Ascending aorta (tissue), 2 donors: ENCODE measurements around the gene USF1. TPM values are rescaled to one million over a fixed set of nuclear protein-coding genes. Genes with fewer than 3 reads are reported as not detected.
A peak's percentile ranks its signal among the peaks of the same experiment; 100 is the strongest.
"Not testable (repeated sequence)": the region's sequence is repeated elsewhere in the genome, so short reads cannot be mapped to it uniquely, and the experiment has no call there.

ENCODE experiments used
- DNase-seq, 2 donors: peaks; one replicate each; pipeline ENCODE4 v3.0.0-alpha.2; 2019; ENCODE audit warnings: low spot score in 2 of 2
- H3K27ac ChIP-seq, 2 donors: fragments of 200-600 bp; sonication (generic); one replicate each; pipeline ENCODE4 v1.5.1; 2016 to 2017; ENCODE audit warnings: mild to moderate bottlenecking in 1 of 2
- H3K27me3 ChIP-seq: fragments of 200-600 bp; sonication (generic); one replicate; pipeline ENCODE4 v1.5.1; 2017
- H3K36me3 ChIP-seq, 2 donors: fragments of 200-600 bp; sonication (generic); one replicate each; pipeline ENCODE4 v1.5.1; 2016
- H3K4me1 ChIP-seq, 2 donors: fragments of 200-600 bp; sonication (generic); one replicate each; pipeline ENCODE4 v1.5.1; 2016 to 2017; ENCODE audit warnings: mild to moderate bottlenecking in 1 of 2
- H3K4me3 ChIP-seq, 2 donors: fragments of 200-600 bp; sonication (generic); one replicate each; pipeline ENCODE4 v1.5.1; 2016 to 2017; ENCODE audit warnings: mild to moderate bottlenecking in 1 of 2
- H3K9me3 ChIP-seq, 2 donors: fragments of 200-600 bp; sonication (generic); one replicate each; pipeline ENCODE4 v1.5.1; 2016
- intact Hi-C: fragments of 100-400 bp; cut with DNase I; formaldehyde crosslinking; loops from one replicate; pipeline ENCODE4 v1.15.1; 2023
- total RNA-seq: library from RNA; depleted of rRNA; stranded (reverse); fragments of >200 nt; gene quantifications from one replicate; pipeline ENCODE4 v1.1.0, GENCODE V29; 2016
- TF ChIP-seq, protein P1 (sequence below), 3 experiments: fragments of 200-600 bp in 2 of 3; fragments of 450-650 bp in 1 of 3; sonication (generic) in 2 of 3; IDR thresholded peaks; one replicate each; pipeline ENCODE4 v1.5.1; 2016 to 2019; ENCODE audit warnings: antibody characterized with exemption in 3 of 3, mild to moderate bottlenecking in 1 of 3, moderate library complexity in 1 of 3

Gene USF1
- total RNA-seq, 1 donor from 2014 or later: 68.5 TPM

DNA sequence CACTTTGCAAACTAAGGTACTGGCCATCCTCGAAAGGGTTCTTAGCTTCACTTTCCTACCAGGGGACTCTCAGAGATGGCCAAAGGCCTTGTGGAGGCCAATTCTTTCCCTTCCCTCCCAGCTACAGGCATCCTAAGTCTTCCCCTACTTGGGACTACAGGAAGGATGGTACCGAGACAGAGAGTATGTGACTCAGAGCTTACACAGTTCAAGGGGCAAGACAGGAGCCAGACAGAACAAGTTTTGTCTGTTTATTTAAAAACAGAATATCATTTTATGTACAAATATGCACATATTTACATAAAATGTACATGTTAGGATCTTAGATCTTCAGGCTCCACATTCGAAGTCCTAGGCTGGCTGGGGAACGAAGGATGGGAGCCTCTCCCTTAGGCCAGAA is 25.0 kb upstream of the USF1 start:
- no peaks in the 10 kb centered on the region for H3K27me3 ChIP-seq
- H3K36me3 ChIP-seq: no peaks in the 10 kb centered on the region
- H3K9me3 ChIP-seq: no peaks in the 10 kb centered on the region
- H3K4me1 ChIP-seq: no peaks in the 10 kb centered on the region
- TF ChIP-seq, protein P1, sequence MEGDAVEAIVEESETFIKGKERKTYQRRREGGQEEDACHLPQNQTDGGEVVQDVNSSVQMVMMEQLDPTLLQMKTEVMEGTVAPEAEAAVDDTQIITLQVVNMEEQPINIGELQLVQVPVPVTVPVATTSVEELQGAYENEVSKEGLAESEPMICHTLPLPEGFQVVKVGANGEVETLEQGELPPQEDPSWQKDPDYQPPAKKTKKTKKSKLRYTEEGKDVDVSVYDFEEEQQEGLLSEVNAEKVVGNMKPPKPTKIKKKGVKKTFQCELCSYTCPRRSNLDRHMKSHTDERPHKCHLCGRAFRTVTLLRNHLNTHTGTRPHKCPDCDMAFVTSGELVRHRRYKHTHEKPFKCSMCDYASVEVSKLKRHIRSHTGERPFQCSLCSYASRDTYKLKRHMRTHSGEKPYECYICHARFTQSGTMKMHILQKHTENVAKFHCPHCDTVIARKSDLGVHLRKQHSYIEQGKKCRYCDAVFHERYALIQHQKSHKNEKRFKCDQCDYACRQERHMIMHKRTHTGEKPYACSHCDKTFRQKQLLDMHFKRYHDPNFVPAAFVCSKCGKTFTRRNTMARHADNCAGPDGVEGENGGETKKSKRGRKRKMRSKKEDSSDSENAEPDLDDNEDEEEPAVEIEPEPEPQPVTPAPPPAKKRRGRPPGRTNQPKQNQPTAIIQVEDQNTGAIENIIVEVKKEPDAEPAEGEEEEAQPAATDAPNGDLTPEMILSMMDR (IDR thresholded peaks at IDR 0.05): no peak
- intact Hi-C loops: no loop called here
- DNase-seq: no peak
- H3K27ac ChIP-seq: no peak overlapping the region
- no peak overlapping the region for H3K4me3 ChIP-seq

DNA sequence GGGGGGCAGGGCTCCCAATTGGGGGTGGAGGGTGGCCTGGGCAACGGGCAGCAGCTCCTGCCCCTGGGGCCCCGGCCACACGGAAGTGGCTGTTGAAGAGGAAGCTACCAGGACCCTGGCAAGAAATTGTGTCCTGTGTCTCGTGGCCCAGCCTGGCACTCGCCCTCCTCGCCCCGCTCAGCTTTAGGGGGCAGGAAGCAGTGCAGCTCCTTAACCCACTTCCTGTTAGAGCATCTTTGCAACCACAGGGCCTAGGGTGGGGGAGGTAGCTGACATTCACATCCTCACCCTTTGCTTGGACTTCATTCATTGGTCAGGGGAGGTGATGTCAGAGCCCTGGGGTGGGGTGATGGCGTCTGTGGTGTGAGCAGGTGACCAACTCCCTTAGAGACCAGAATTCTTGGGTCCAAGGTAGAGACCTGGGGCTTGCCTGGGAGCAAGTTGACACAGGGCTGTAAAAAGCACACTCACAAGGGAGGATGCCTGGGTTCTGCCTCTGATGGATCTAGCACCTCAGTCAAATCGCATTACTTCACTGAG is 24.0 kb upstream of the USF1 start, which contains the start of gene ARHGAP30:
TSS of gene ARHGAP30 (minus strand) at position 161 of the 540 bp plus-strand sequence. CDS start 267 bp downstream, outside the sequence.
- Histone ChIP-seq H3K27ac (peak within 1 kb of the TSS; percentile 11 to 61), H3K4me1 (no peaks in the 10 kb centered on the region), H3K9me3 (no peaks in the 10 kb centered on the region), H3K27me3 (no peaks in the 10 kb centered on the region), H3K4me3 (peak within 1 kb of the TSS in 1 of 2 donors; percentile 50), H3K36me3 (no peaks in the 10 kb centered on the region)
- intact Hi-C loops: no loop called here
- peak; percentile 68 to 83 for DNase-seq
- TF ChIP-seq, protein P1 (IDR thresholded peaks at IDR 0.05): no peak

DNA sequence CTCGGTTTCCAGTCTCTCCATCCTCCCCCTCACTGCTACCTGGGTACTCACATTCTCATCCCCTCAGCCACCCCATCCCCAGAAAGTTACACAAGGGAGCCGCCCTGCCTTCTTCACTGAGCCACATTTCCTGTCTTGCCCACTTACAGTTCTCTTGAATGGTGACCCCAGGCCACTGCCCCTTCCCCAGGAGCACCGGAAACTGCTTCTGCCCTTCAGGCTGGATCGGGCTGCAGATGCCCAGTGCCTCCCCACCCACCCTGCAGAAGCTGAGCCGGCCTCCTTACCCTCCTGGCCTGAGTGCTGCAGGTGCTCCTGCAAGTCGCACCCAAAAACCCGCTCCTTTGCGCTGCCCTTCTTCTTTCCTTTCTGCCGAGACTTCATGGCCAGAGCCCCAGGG is 23.5 kb upstream of the USF1 start:
- Histone ChIP-seq H3K27me3 (no peaks in the 10 kb centered on the region), H3K36me3 (no peaks in the 10 kb centered on the region), H3K27ac (peak overlapping the region in 1 of 2 donors; percentile 61), H3K4me3 (peak overlapping the region in 1 of 2 donors; percentile 50), H3K9me3 (no peaks in the 10 kb centered on the region), H3K4me1 (no peaks in the 10 kb centered on the region)
- TF ChIP-seq, protein P1 (IDR thresholded peaks at IDR 0.05): no peak
- intact Hi-C loops: no loop called here
- no peak for DNase-seq

DNA sequence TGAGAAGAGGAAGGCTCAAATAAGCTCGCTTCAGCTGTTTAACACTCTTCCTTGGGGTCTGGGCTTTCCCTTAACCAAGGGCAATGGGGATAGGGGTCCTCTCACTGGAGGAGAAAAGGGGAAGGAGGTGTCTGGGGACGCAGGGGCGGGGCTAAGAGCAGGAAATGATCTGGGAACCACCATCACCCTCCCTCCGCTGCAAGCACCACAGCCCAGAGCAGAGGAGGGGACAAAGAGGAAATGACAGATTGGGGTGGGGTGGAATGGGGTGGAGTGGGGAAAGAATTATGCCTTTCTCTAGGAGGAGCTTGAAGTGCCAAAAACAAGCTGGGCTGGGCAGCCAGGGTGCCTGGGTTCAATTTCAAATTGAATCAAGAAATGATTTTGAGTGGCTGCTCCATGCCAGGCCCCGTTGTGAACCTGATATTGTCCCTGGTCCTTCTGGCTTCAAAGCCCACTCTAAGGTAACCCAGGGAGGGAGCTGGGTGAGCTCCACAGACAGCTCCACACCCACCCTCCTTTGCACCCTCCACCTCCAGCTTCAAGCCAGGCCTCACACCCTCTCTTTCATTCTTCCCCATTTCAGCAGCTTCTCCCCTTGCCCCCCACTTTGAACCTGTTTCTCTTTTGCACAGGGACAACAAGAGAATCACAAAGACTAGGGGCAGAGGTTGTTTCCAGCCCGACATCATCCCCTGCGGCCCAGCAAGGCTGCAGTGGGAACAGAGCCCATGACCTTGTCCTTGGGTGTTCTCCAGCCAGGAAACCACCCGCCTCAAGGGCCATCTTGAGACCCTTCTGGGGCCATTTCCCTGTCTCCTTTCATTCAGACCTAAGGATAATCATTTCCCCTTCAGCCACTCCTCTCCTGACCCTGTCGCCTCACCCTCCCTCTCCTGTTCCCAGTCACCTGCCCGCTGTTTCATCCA is 22.8 kb upstream of the USF1 start:
- no peaks in the 10 kb centered on the region for H3K36me3 ChIP-seq
- peak overlapping the region in 1 of 2 donors; percentile 50 for H3K4me3 ChIP-seq
- H3K9me3 ChIP-seq: no peaks in the 10 kb centered on the region
- H3K27ac ChIP-seq: peak overlapping the region; percentile 11 to 61
- DNase-seq: peak; percentile 58 to 76
- intact Hi-C loops: no loop called here
- TF ChIP-seq, protein P1 (IDR thresholded peaks at IDR 0.05): no peak
- H3K4me1 ChIP-seq: no peaks in the 10 kb centered on the region
- H3K27me3 ChIP-seq: no peaks in the 10 kb centered on the region

DNA sequence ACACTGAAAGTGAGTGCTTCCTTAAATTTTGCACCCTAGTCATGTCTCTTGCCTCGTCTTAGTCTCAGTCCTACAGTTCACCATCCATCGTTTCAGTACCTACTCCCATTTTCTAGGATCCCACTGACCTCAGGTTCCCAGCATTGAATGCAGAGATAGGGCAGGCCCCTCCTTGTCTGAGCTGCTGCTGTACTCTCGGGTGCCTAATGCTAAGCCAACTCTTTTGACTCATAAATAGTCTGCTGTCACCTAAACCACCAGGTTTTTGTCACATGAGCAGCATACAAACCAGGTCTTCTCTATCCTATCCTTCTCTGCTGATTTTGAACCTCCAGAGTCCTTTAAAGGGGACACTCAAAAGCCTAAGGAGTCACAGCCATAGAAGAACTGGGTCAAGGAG is 20.9 kb upstream of the USF1 start:
- H3K36me3 ChIP-seq: no peaks in the 10 kb centered on the region
- intact Hi-C loops: no loop called here
- TF ChIP-seq, protein P1 (IDR thresholded peaks at IDR 0.05): no peak
- H3K27ac ChIP-seq: no peak overlapping the region
- DNase-seq: no peak
- no peak overlapping the region for H3K4me3 ChIP-seq
- H3K9me3 ChIP-seq: no peaks in the 10 kb centered on the region
- H3K27me3 ChIP-seq: no peaks in the 10 kb centered on the region
- no peaks in the 10 kb centered on the region for H3K4me1 ChIP-seq

DNA sequence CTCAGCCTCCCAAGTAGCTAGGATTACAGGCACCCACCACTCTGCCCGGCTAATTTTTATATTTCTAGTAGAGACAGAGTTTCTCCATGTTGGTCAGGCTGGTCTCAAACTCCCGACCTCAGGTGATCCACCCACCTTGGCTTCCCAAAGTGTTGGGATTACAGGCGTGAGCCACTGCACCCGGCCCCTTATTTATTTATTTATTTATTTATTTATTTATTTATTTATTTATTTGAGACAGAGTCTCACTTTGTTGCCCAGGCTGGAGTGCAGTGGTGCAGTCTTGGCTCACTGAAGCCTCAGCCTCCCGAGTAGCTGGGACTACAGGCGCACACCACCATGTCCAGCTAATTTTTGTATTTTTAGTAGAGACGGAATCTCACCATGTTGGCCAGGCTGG is 19.9 kb upstream of the USF1 start:
- H3K4me3 ChIP-seq, H3K4me1 ChIP-seq, H3K36me3 ChIP-seq, H3K27ac ChIP-seq, DNase-seq, H3K27me3 ChIP-seq, intact Hi-C loops, H3K9me3 ChIP-seq: not testable (repeated sequence)

DNA sequence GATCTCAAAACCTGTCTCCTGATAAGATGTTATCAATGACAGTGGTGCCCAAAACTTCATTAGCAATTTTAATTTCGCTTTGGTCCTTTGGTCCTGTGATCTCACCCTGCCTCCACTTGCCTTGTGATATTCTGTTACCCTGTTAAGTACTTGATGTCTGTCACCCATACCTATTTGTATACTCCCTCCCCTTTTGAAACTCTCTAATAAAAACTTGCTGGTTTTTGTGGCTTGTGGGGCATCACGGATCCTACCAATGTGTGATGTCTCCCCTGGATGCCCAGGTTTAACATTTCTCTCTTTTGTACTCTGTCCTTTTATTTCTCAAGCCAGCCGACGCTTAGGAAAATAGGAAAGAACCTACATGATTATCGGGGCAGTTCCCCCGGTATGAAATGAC is 18.2 kb upstream of the USF1 start:
- H3K4me3 ChIP-seq, H3K9me3 ChIP-seq, H3K36me3 ChIP-seq, H3K27me3 ChIP-seq, DNase-seq, H3K27ac ChIP-seq, H3K4me1 ChIP-seq, intact Hi-C loops: not testable (repeated sequence)
